ENCODE measurements around the gene DNAJB2. TPM values are rescaled to one million over a fixed set of nuclear protein-coding genes. Genes with fewer than 3 reads are reported as not detected.
A peak's percentile ranks its signal among the peaks of the same experiment; 100 is the strongest.

The DNAJB2 gene
- total and polyA plus RNA-seq, 4 donors, result 7.4 to 71.8 (median 27.0) TPM

GRCh38 chr2:219247678-219248642, 31.2 kb upstream of the DNAJB2 start:
- Histone ChIP-seq H3K4me3 (ENCODE audit: low read depth in 1 of 3, low read length in 3 of 3) (no peak overlapping the region), H3K9ac (ENCODE audit: low read depth in 1 of 2, low read length in 2 of 2) (no peak overlapping the region), H3K9me3 (ENCODE audit: control insufficient read depth in 4 of 4, low read length in 3 of 4) (no peaks in the 10 kb centered on the region), H3K36me3 (ENCODE audit: control insufficient read depth in 4 of 4, insufficient read depth in 3 of 4, low read depth in 1 of 4, low read length in 3 of 4) (peaks cover 0 to 3% (median 0%) of the 10 kb centered on the region in 4 donors), H3K27me3 (ENCODE audit: control insufficient read depth in 4 of 4, insufficient read depth in 4 of 4, low read length in 3 of 4) (no peaks in the 10 kb centered on the region), H3K4me1 (ENCODE audit: control insufficient read depth in 4 of 4, insufficient read depth in 4 of 4, low read length in 3 of 4) (peaks cover 19 to 72% (median 58%) of the 10 kb centered on the region in 4 donors), H3K27ac (ENCODE audit: low read depth in 1 of 2, low read length in 2 of 2) (peak overlapping the region; percentile 55 to 73)
- WGBS, result 86% methylated on average over 17 of the region's 17 CpGs
- TF ChIP-seq REST (IDR thresholded peaks at IDR 0.05) (no peak), TAF1 (conservative IDR thresholded peaks at IDR 0.05) (no peak), HNF4A (conservative IDR thresholded peaks at IDR 0.05) (no peak), CTCF (IDR thresholded peaks at IDR 0.05; ENCODE audit: low read depth, low read length, missing input control) (no peak), FOXA1 (IDR thresholded peaks at IDR 0.05) (no peak), SP1 (IDR thresholded peaks at IDR 0.05) (peak; percentile 31), EGR1 (IDR thresholded peaks at IDR 0.05; ENCODE audit: low read depth in 2 of 2) (no peak), RAD21 (IDR thresholded peaks at IDR 0.05) (no peak)
- DNase-seq (ENCODE audit: low spot score), result no peak

DNA sequence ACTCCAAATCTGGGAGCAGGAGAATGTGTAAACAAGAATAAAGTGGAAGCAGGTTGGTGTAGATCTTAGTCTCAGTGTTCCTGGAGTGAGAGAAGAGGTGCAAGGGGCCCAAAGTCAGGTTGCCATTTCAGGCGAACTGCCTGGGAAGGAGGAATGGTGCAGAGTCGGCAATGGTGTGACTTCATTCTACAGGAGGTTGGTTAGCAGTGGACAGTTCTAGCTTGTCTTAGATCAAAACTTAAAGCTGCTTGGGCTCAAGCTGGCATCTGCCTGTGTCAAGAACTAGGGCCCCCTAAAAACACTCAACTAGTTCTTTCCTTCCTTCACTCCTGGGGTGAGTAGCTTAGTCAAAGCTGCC, 30.3 kb upstream of the DNAJB2 start:
- 61% methylated on average over 2 of the region's 2 CpGs for WGBS
- TF ChIP-seq CTCF (IDR thresholded peaks at IDR 0.05; ENCODE audit: low read depth, low read length, missing input control), result no peak
- no peak for TF ChIP-seq TAF1 (conservative IDR thresholded peaks at IDR 0.05)
- TF ChIP-seq NR2F2 (IDR thresholded peaks at IDR 0.05), result no peak
- no peak for TF ChIP-seq RXRA (IDR thresholded peaks at IDR 0.05)
- TF ChIP-seq, protein P1, sequence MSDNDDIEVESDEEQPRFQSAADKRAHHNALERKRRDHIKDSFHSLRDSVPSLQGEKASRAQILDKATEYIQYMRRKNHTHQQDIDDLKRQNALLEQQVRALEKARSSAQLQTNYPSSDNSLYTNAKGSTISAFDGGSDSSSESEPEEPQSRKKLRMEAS (IDR thresholded peaks at IDR 0.05), result no peak
- no peak for TF ChIP-seq SP1 (IDR thresholded peaks at IDR 0.05)
- no peak overlapping the region for H3K4me3 ChIP-seq (ENCODE audit: low read depth in 1 of 3, low read length in 3 of 3)

More for the DNA sequence above, 30.3 kb upstream of the DNAJB2 start:
- H3K36me3 ChIP-seq (ENCODE audit: control insufficient read depth in 4 of 4, insufficient read depth in 3 of 4, low read depth in 1 of 4, low read length in 3 of 4), result peaks cover 0 to 3% (median 0%) of the 10 kb centered on the region in 4 donors
- no peak overlapping the region for H3K9ac ChIP-seq (ENCODE audit: low read depth in 1 of 2, low read length in 2 of 2)
- H3K27me3 ChIP-seq (ENCODE audit: control insufficient read depth in 4 of 4, insufficient read depth in 4 of 4, low read length in 3 of 4), result no peaks in the 10 kb centered on the region
- DNase-seq (ENCODE audit: low spot score), result no peak
- H3K27ac ChIP-seq (ENCODE audit: low read depth in 1 of 2, low read length in 2 of 2), result peak overlapping the region; percentile 73 to 96
- H3K4me1 ChIP-seq (ENCODE audit: control insufficient read depth in 4 of 4, insufficient read depth in 4 of 4, low read length in 3 of 4), result peaks cover 20 to 73% (median 58%) of the 10 kb centered on the region in 4 donors
- no peaks in the 10 kb centered on the region for H3K9me3 ChIP-seq (ENCODE audit: control insufficient read depth in 4 of 4, low read length in 3 of 4)
